ENCODE measurements around the gene TSFM. TPM values are rescaled to one million over a fixed set of nuclear protein-coding genes. Genes with fewer than 3 reads are reported as not detected.

The TSFM gene
- total RNA-seq: 27.3 TPM

DNA sequence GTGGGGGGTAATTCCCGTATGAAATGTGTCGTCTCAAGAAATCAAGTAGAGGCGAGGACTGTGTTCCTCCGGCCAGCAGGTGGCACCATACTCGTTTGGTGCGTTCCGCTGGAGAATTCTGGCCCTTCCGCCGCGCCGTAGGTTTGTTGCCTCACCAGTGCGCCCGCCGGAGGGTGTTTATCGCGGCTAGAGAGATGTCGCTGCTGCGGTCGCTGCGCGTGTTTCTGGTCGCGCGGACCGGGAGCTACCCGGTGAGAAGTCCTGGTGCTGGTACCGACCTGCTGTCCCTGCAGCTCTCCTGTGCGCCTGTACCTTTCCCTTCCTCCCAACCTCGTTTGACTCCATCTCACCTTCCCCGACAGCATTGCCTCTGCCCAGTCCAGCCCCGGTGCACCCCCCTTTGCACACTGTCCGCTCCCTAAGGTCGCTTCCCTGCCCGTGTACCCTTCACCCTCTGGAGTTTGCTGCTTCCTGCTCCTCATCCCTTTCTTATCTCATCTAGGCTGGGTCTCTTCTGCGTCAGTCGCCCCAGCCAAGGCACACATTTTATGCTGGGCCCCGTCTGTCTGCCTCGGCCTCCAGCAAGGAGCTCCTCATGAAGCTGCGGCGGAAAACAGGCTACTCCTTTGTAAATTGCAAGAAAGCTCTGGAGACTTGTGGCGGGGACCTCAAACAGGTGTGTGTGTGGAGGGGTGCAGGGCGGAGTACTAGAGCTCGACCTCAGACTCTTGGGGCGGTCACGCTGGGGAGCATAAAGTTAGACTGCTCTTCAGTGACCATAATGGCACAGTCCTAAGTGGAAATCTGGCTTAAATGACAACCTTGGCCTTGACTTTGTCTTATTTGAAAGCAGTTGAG is at the start of gene TSFM:
Gene TSFM (plus strand): TSS at position 180 of the 858 bp plus-strand sequence. CDS start 15 bp downstream, at position 195.
- peak; percentile 93 for DNase-seq

DNA sequence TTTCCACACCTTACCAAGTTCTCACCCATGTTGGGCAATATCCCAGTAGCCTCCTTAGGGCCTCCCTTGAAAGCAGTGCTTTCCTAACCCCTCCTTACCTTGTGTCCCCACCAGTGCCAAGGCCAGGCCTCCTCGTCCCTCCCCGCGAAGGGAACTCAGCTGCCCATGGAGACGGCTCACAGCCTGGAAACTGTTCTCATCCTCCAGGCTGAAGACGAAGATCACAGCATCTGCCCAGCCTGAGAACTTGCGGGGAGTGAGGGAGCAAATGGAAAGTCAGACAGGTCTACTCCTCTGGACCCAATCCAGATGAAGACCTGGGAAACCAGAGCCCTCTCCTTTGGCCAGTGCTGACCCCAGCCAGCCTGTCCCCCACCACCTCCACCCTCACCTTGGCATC is 48.7 kb upstream of the TSFM start:
- no peak for DNase-seq

DNA sequence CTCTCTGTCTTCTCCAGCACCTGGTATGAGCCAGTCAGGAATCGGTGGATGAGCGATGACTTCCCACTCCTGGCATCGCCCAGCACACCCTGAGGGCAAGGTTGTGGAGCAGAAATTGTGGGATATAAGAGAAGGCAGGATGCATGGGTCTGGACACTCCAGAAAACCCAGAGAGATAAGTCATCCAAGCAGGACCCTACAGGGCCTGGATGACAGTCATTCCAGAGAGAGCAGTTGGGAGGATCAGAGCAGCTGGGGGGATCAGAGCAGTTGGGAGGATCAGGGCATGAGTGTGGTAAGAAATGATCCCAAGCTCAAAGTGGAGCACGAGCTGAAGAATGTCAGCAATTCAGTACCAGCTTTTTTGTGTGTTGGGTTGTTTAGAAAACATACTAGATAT is 48.0 kb upstream of the TSFM start:
- DNase-seq: no peak

DNA sequence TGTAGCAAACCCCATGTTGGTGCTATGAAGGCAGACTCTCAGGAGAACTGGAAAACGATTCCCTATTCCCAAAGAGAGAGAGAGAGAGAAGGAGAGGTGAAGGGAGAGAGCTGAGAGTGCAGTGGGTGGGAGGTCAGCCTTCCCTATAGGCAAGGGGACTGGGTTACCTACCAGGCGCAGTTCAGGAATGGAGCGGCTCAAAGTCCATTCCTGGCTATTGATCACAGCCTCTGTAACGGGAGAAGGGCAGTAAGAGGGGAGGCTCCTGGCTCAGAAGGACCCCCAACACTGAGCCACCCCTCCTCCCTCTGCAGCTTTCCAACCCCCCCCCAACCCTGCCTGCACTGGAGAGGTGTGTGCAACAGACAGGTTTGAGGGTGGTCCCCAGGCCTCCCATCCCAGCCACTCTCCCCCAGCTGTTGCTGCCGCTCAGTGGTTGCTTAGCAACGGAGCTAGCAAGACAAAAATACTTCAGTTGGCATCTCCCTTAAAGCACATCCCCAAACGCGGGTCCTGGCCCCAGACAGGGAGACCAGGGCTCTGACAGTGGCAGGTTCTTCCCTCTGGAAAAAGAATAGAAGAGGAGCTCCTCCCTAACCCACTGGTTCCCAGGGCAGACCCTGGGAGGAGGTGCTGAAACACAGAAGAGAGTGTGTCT is 47.3 kb upstream of the TSFM start:
- no peak for DNase-seq

DNA sequence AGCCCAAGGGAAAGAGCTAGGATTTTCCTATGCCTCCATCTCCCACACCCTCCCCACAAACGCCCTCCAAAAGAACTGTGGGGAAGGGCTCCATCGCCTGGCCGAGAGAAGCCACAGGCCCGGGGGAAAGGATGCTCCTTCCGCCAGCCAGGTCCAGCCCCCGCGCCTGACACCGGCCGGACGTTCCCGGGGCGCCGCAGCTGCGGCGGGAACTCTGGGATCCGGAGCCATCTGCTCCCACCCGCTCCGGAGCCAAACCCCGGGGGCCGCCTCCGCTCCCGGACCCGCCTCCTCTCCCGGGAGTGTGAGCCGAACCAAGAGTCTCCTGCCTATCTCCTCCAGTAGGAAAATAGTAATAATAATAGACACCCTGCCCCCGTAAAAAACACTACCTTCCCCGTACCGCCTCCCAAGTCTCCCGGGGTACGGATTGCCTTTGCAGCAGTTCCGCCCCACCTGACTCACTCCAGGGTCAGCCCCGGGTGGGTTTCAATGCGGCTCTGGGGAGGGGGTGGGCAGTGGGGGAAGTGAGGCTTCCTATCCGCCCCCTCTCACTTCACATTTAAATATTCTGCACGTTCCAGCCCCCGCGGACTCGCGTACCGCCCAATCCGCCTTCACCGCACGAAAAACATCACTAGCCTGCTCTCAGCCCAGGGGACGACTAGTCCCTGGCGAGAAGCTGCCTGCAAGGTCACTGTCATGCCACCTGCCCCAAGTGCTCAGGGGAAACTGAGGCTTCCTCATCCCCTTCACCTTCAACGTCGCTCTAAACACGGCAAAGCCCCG is 46.4 kb upstream of the TSFM start:
- peak; percentile 71 for DNase-seq

DNA sequence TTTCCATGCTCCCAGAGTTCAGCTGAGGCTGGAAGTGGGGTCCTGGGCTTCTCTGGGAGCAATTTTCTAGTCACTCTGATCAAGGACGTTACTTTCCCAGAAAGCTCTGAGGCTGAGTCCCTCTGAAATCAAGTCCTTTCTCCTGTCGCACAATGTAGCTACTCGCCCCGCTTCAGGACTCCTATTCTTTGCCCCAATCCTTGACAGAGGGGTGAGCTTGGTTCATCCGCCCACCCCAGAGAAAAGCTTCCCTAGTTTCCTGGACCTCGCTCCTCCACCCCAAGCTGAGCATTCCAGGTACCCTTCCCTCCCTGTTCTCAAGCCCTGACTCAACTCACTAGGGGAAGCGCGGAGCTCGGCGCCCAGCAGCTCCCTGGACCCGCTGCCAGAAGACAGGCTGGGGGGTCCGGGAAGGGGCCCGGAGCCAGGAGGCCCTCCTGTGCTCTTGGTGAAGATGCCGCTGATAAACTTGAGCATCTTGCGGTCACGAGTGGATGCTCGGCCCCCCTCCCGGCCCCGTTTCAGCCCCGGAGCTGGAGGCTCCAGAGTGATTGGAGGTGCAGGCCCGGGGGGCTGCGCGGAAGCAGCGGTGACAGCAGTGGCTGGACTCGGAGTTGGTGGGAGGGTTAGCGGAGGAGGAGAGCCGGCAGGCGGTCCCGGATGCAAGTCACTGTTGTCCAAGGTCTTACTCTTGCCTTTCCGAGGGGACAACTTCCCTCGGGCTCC is 45.7 kb upstream of the TSFM start:
- no peak for DNase-seq

DNA sequence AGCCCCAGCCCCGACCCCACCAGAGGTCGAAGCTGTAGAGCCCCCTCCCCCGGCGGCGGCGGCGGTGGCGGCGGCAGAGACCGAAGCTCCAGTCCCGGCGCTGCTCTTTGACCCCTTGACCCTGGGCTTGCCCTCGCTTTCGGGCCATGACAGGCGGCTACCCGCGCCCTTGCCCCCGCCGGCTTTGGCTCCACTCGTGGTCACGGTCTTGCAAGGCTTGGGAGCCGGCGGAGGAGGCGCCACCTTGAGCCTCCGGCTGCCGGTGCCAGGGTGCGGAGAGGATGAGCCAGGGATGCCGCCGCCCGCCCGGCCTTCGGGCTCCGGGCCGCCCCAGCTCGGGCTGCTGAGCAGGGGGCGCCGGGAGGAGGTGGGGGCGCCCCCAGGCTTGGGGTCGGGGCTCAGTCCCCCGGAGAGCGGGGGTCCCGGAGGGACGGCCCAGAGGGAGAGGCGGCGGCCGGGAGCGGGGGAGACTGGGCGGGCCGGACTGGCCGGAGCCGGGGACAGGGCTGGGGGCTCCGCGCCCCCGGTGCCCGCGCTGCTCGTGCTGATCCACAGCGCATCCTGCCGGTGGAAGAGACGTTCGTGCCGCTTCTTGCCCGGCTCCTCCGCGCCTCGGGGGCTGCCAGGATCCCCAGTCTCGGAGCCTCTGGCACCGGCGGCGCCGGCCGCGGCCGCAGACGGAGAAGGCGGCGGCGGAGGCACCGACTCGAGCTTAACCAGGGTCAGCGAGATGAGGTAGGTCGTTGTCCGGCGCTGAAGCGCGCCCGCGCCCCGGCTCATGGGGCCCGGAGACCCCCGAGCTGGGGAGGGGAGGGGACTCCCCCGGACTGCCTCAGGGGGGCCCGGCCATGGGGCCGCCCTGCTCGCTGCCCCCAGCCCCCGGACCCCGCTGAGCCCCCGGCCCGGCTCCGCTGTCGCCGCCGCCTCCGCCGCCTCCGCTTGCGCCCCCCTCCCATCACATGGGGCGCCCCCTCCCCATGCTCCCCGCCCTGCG is 44.8 kb upstream of the TSFM start:
- no peak for DNase-seq

DNA sequence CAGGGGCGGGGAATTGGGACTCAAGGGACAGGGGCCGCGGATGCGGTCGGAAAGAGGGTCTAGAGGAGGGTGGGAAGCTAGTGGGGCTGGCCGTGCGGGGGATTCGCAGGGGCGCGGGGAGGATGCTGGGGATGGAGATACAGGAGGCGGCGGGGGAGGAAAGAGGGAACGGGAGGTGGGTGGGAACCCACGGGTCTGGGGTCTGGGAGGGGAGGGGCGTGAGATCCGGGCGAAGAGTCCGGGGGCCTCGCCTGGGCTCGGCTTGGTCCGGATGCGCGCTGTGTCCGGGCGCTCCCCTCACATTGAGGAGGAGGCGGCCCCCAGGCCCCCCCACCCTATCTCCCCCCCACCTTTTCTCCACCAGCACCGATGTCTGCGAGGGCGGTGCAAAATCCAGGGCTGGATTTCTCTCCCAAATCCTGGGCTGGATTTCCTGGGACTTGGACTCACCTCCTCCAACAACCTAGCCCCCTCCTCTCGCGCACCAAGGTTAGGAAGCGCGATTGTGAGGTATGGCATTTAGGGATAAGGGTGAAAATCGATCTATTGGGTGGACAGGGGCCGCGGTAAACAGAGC is 43.8 kb upstream of the TSFM start, which contains the start of gene AGAP2:
Gene AGAP2 (minus strand): TSS at position 82 of the 577 bp plus-strand sequence. CDS start 496 bp downstream, outside the sequence.
- peak; percentile 20 for DNase-seq

DNA sequence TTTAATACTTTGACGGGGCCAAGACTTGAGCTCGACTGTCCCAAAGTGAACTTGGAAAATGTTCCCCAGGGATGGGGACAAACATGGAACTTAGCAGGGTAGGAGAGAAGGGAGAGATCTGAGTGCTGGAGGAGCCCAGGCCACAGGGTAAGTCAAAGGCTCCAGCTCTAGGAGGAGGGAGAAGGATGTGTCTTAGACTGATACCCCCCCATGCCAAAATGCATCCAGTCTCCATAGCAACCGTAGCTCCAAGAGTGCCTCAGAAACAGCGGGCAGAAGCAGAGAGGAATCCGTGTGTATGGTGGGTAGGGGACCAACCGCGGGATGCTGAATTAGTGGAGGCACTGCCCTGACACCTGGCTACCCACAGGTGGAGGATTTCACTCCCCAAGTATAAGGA is 43.2 kb upstream of the TSFM start:
- DNase-seq: peak; percentile 26

DNA sequence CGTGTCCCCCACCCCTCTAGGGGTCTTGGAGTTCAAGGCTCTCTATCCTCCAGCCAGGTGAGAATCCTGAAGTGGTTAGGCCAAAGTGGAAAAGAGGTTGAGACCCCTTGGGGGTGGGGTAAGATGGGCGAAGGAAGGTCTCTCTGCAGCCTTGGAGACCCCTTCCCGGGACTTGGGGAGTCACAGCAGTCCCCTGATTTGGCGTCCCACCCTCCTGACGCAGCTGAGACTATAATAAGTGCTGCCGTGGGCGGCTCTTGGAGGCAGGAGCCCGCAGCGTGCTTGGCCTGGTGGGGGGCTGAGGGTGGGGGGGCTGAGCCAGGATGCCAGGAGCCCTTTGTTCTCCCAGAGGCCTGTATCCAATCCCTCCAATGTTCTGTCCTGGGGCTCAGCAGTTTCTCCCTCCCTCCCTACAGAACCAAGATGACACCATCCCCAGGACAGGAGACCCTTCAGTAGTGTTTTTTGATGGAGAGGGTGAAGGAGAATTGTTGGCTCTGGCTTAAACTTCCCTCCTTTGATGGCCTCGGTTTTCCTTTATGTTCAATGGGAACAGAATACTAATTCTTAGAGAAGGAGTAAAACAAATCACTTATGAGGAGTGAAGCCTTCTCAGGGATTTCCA is 42.6 kb upstream of the TSFM start:
- no peak for DNase-seq

DNA sequence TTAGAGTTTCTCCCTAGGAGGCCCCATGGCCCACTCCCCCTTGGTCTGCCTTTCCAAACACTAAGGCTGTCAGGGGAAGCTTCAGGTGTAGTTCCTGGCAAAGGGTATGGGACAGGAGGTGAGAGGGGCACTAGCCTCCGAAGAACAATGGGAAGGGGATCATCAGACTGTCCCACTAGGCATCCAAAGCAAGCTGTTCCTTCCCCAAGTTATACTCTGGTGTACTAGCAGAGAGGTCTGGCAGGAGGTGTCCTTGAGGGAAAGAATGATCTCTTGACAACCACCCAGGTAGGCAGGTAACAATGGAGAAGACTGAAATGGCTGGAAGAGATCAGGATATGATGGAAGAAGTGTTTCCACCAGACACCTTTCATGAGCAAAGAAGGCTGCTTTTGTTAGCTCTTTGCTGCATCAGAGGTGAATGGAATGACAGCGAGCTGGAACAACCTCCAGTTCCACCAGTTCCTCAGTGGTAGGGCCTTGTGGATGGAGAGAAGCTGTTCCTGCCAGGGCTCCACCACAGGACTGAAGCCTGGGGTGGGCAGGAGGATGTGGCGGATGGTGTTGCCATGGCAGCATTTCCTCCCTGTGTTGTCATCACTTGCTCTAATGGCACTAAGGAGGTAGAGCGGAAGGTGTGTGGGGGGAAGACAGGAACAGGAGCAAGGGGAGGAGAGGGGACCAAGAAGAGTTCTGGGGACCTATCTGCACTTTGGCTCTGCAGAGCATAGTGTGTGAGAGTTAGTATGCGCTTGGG is 41.8 kb upstream of the TSFM start:
- peak; percentile 35 for DNase-seq

DNA sequence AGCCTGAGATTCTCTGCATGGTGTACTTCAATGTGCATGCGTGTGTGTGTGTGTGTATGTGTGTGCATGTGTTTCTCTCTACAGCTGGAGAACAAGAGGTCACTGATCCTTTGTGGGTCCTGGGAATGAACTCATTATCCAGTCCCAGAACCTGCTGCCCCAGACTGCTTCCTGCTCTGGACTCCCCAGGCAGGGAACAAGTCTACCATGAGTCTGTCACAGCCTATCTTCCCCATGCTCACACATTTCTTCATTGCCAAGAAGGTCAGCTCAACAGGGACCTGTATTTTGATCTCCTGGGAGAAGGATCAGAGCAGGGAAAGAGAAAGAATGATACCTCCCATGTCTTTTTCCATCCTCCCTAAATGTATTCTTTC is 41.2 kb upstream of the TSFM start:
- DNase-seq: no peak

DNA sequence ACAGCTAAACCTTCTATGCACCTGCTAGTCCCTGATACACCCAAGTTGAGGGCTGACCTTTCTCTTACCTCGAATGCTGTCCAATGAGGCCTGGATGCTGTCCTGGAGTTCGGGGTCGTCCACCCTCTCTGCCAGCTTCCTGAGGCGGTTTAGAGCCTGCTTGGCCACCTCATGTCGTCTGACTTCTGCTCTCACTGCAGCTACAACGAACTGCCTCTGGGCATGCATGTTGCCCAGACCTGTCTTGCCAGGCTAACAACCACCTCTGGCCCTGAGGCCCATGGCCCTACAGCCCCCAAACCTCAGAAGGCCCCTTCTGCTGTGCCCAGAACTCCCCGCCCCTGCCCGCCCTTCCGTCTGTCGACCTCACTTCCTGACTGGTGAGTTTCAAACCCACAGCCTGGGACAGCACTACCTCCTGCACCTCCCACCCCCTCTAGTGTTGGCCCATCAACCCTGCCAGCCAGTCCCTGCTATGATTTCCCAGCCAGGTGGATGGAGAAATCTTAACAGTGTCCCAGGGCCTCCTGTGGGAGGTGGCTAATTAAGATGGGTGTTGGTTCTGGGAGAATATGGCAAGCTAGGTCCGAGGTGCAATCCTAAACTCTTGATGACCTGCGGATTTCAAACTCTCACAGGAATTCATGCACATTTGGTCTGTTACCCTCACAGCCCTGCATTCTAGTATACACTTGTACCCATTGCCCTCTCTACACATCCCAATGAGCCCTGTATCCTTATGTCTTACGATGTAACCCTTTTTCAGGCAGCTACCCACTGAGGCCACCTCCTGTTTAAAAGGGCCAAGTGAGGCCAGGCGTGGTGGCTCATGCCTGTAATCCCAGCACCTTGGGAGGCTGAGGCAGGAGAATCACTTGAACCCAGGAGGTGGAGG is 40.5 kb upstream of the TSFM start:
- no peak for DNase-seq

DNA sequence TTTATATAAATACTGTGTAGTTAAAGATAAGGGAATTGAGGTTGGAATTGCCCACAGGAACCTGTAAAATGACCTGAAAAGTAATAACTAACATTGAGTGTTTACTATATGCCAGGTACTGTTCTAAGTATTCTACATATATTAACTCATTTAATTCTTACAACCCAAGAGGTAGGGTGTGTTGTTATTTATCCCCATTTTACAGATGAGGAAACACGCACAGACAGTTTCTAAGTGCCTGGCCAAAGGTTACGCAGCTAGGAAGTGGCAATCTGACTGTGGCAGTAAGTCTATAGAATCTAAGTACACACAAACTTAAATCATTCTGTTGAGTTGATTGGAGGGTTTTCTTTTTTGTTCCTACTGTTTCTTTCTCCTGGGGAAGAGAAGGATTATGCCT is 38.8 kb upstream of the TSFM start:
- no peak for DNase-seq

DNA sequence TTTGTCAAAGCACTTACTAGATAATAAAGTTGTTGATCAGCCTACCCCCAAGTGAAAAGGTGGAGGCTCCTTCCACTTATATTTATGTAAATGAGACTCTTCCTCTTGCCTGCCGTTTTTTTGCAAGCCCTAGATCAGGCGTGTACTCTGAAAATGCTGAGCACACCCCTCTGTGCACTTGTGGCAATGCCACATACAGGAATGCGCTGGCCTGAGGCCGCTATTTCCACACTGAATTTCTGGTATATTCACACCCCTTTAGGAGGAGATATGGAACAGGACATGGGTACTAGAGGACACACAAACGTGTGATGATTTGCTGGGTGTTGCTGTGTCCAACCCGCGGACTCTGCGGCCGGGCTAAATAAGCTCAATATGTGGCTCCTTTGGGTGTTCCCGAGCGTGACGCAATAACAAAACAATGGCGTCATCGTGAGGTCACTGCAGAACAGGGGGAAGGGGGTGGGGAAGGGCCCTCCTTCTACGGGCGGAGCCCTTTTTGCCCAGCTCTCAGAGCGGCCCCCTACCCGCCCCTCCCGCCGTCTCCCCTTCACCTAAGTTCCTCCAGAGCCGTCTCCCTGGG is 38.3 kb upstream of the TSFM start:
- no peak for DNase-seq

DNA sequence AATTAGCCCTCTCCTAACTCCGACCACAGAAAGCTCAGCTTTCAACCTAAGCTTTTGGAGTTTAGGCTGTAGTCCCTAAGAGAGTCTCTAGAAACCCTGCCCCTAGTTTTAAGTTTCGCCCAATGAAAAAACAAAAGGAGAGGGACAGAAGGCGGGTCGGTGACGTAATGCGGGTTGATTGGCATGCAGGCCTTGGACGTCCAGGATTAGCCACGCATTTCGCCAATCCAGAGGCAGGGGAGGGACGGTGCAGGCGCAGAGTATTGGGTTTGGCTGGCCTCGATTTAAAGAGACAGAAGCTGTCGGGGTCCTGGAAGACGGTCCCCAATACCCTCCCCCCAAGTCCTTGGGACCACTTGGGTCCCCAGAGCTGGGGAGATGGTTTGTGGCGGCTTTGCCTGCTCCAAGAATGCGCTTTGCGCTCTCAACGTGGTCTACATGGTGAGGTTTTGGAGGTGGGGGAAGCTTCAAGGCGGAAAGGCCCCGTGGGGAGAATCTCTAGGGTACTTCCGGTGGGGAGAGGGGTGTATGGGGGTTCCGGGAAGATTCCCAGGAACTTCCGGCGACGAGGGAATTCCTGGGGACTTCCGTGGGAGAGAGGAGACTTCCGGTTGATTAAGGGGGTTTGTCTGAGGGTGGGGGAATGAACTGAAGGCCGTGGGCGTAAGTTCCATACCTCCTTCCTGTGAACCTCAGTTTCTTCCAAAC is 37.7 kb upstream of the TSFM start, which contains the start of gene TSPAN31:
Gene TSPAN31 (plus strand): TSS at position 263 of the 708 bp plus-strand sequence. CDS start 116 bp downstream, at position 379.
- DNase-seq: peak; percentile 97

DNA sequence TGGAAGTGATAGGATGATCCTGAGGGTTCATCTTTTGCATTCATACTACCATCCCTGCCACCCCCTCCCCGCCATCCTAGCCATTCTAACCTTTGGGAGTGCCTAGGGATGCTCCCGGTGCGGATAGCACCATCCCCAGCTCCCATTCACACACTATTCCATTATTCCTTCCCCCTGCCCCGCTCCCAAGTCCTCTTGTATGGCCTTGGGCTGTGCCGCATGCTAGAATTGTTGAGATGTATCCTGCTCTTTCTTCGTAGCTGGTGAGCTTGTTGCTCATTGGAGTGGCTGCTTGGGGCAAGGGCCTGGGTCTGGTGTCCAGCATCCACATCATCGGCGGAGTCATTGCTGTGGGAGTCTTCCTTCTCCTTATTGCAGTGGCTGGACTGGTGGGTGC is 37.1 kb upstream of the TSFM start:
- DNase-seq: no peak
